PC-3 (cell line): ENCODE data around the gene EPHB2. TPM values are rescaled to one million over a fixed set of nuclear protein-coding genes. Genes with fewer than 3 reads are reported as not detected.

Experiments used
- ATAC-seq: fragments of 200-7000 bp; cut with Tn5 transposase; 2 replicates; pipeline ENCODE4 v1.9.1; 2020; ENCODE audit warnings: mild to moderate bottlenecking, moderate library complexity
- BruUV-seq: library from RNA; stranded (reverse); fragments of 400-500 nt; replicated peaks from 2 replicates; lab custom pipeline; 2021; lab: Mats Ljungman, UMichigan
- CTCF ChIA-PET: fragments of 300-600 bp; sonication (Branson Sonifier 250); formaldehyde crosslinking; loops from one replicate; lab custom pipeline; 2022; ENCODE audit warnings: antibody characterized with exemption; lab: Charles Lee
- POLR2A ChIA-PET: fragments of 300-600 bp; sonication (Branson Sonifier 250); formaldehyde crosslinking; loops from one replicate; lab custom pipeline; 2022; ENCODE audit warnings: antibody characterized with exemption; ENCODE audit not compliant: unreplicated experiment; lab: Charles Lee
- DNase-seq: peaks from one replicate; pipeline ENCODE4 v3.0.0-alpha.2; 2015
- H2AFZ ChIP-seq: fragments of 300-600 bp; sonication (generic); 2 replicates; pipeline ENCODE4 v1.6.0; 2016; ENCODE audit warnings: antibody characterized with exemption, low read length
- H3F3A ChIP-seq: fragments of 300-600 bp; sonication (generic); one replicate; pipeline ENCODE4 v1.6.0; 2017; ENCODE audit warnings: antibody characterized with exemption, low read length, control low read depth, mild to moderate bottlenecking; ENCODE audit not compliant: unreplicated experiment
- H3K27ac ChIP-seq: fragments of 300-600 bp; sonication (generic); 2 replicates; pipeline ENCODE4 v1.5.1; 2016; ENCODE audit warnings: mild to moderate bottlenecking, low read length
- H3K27me3 ChIP-seq: fragments of 300-600 bp; sonication (generic); 2 replicates; pipeline ENCODE4 v1.6.1; 2016; ENCODE audit warnings: low read length, mixed read lengths
- H3K36me3 ChIP-seq: fragments of 300-600 bp; sonication (generic); 2 replicates; pipeline ENCODE4 v1.6.1; 2016; ENCODE audit warnings: low read depth, mixed run types, low read length, mixed read lengths
- H3K4me1 ChIP-seq: fragments of 300-600 bp; sonication (generic); 2 replicates; pipeline ENCODE4 v1.5.1; 2016; ENCODE audit warnings: low read length; ENCODE audit not compliant: insufficient read depth
- H3K4me2 ChIP-seq: fragments of 300-600 bp; sonication (generic); 2 replicates; pipeline ENCODE4 v1.6.0; 2016; ENCODE audit warnings: low read length
- H3K4me3 ChIP-seq: fragments of 300-600 bp; sonication (generic); 2 replicates; pipeline ENCODE4 v1.5.1; 2016; ENCODE audit warnings: mild to moderate bottlenecking, low read length, mixed read lengths
- H3K79me2 ChIP-seq: fragments of 300-600 bp; sonication (generic); 2 replicates; pipeline ENCODE4 v1.6.1; 2017; ENCODE audit warnings: low read length, mixed read lengths
- H3K9ac ChIP-seq: fragments of 300-600 bp; sonication (generic); 2 replicates; pipeline ENCODE4 v1.6.0; 2016; ENCODE audit warnings: mild to moderate bottlenecking, low read length
- H3K9me2 ChIP-seq: fragments of 300-600 bp; sonication (generic); replicated peaks from 2 replicates; pipeline ENCODE4 v1.6.1; 2016; ENCODE audit warnings: mixed run types, low read length, mixed read lengths
- H3K9me3 ChIP-seq: fragments of 300-600 bp; sonication (generic); 2 replicates; pipeline ENCODE4 v1.6.1; 2016; ENCODE audit warnings: low read length, mixed read lengths
- H4K20me1 ChIP-seq: fragments of 300-600 bp; sonication (generic); 2 replicates; pipeline ENCODE4 v1.6.1; 2016; ENCODE audit warnings: low read length, mixed read lengths
- EZH2 ChIP-seq: fragments of 300-600 bp; sonication (generic); IDR thresholded peaks from one replicate; pipeline ENCODE4 v1.6.1; 2017; ENCODE audit warnings: antibody characterized with exemption, mild to moderate bottlenecking, low read length; ENCODE audit not compliant: unreplicated experiment
- EZH2phosphoT487 ChIP-seq: fragments of 300-600 bp; sonication (generic); IDR thresholded peaks from 2 replicates; pipeline ENCODE4 v1.6.1; 2018; ENCODE audit warnings: mild to moderate bottlenecking, antibody characterized with exemption, low read length, borderline replicate concordance
- intact Hi-C: fragments of 100-400 bp; cut with micrococcal nuclease; formaldehyde crosslinking; loops from 2 replicates; pipeline ENCODE4 v1.9.0; 2023
- total RNA-seq: library from RNA; depleted of rRNA; stranded (reverse); fragments of >200 nt; gene quantifications from 2 replicates; pipeline ENCODE4 v1.2.3, GENCODE V29; 2014
- TF ChIP-seq, protein P1 (sequence below): fragments of 300-600 bp; sonication (generic); conservative IDR thresholded peaks from 2 replicates; pipeline ENCODE4 v1.5.1; 2017; ENCODE audit warnings: antibody characterized with exemption, low read depth, mild to moderate bottlenecking, low read length

Gene EPHB2
- total RNA-seq, 1 experiment from 2014 or later: 23.2 TPM

DNA sequence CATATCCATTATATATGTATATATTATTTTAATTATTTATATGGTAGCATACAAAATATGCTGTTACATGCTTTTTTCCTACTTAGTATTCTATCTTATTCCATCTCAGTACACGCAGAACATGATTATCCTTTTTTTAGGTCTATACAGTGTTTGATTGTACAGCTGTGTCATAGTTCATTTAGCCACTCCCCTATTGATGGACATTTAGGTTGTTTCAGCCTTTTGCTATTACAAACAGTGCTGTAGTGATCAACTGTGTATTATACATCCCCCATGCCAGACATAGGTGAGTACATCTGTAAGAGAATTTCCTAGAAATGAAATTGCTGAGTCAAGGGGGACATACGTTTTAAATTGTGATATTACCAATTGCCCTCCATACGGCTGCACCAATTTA is 246.4 kb downstream of the EPHB2 start:
- Histone ChIP-seq H3K9me2 (no peaks in the 10 kb centered on the region), H3K4me3 (no peak overlapping the region), H3K79me2 (no peaks in the 10 kb centered on the region), H3F3A (no peaks in the 10 kb centered on the region), H3K27me3 (no peaks in the 10 kb centered on the region), H3K4me2 (no peak overlapping the region), H4K20me1 (no peaks in the 10 kb centered on the region), H3K9ac (no peak overlapping the region), H2AFZ (no peak overlapping the region), H3K36me3 (no peaks in the 10 kb centered on the region), H3K9me3 (no peaks in the 10 kb centered on the region), H3K4me1 (no peaks in the 10 kb centered on the region), H3K27ac (no peak overlapping the region)
- no TSS peak for BruUV-seq
- ChIA-PET POLR2A (no interaction called here), CTCF (no interaction called here)
- ATAC-seq: no peak
- TF ChIP-seq EZH2phosphoT487 (no peak), EZH2 (no peak)
- TF ChIP-seq, protein P1, sequence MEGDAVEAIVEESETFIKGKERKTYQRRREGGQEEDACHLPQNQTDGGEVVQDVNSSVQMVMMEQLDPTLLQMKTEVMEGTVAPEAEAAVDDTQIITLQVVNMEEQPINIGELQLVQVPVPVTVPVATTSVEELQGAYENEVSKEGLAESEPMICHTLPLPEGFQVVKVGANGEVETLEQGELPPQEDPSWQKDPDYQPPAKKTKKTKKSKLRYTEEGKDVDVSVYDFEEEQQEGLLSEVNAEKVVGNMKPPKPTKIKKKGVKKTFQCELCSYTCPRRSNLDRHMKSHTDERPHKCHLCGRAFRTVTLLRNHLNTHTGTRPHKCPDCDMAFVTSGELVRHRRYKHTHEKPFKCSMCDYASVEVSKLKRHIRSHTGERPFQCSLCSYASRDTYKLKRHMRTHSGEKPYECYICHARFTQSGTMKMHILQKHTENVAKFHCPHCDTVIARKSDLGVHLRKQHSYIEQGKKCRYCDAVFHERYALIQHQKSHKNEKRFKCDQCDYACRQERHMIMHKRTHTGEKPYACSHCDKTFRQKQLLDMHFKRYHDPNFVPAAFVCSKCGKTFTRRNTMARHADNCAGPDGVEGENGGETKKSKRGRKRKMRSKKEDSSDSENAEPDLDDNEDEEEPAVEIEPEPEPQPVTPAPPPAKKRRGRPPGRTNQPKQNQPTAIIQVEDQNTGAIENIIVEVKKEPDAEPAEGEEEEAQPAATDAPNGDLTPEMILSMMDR: no peak
- intact Hi-C loops: no loop called here
- DNase-seq: no peak

DNA sequence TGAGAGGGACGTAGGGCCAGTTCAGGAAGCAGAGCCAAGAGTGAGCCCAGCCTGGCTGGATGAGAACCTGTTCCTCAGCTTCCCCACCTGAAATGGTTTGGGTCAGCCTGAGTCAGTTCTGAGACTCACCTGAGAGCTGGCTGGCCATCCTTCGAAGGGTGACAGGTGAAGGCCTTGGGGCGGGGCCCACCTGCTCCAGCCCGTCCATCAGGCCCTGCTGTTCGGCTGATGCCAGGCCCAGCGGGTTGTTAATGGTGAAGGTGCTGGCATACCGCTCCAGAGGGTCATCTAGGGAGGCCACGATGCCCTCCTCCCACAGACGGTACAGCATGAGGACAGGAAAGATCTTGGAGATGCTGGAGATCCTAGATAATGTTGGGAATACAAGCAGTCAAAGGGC is 247.9 kb downstream of the EPHB2 start:
- no peak for DNase-seq
- no peak overlapping the region for H3K27ac ChIP-seq
- H3K36me3 ChIP-seq: no peaks in the 10 kb centered on the region
- BruUV-seq: no TSS peak
- no peaks in the 10 kb centered on the region for H3K9me3 ChIP-seq
- no peak overlapping the region for H2AFZ ChIP-seq
- H3K9ac ChIP-seq: no peak overlapping the region
- no peaks in the 10 kb centered on the region for H3F3A ChIP-seq
- no peaks in the 10 kb centered on the region for H3K4me1 ChIP-seq
- H3K27me3 ChIP-seq: no peaks in the 10 kb centered on the region
- H3K79me2 ChIP-seq: no peaks in the 10 kb centered on the region
- intact Hi-C loops: no loop called here
- TF ChIP-seq, protein P1: no peak
- TF ChIP-seq EZH2phosphoT487 (no peak), EZH2 (no peak)
- H3K4me2 ChIP-seq: no peak overlapping the region
- no peak for ATAC-seq
- H4K20me1 ChIP-seq: no peaks in the 10 kb centered on the region
- H3K9me2 ChIP-seq: no peaks in the 10 kb centered on the region
- CTCF ChIA-PET: no interaction called here
- POLR2A ChIA-PET: no interaction called here
- no peak overlapping the region for H3K4me3 ChIP-seq

DNA sequence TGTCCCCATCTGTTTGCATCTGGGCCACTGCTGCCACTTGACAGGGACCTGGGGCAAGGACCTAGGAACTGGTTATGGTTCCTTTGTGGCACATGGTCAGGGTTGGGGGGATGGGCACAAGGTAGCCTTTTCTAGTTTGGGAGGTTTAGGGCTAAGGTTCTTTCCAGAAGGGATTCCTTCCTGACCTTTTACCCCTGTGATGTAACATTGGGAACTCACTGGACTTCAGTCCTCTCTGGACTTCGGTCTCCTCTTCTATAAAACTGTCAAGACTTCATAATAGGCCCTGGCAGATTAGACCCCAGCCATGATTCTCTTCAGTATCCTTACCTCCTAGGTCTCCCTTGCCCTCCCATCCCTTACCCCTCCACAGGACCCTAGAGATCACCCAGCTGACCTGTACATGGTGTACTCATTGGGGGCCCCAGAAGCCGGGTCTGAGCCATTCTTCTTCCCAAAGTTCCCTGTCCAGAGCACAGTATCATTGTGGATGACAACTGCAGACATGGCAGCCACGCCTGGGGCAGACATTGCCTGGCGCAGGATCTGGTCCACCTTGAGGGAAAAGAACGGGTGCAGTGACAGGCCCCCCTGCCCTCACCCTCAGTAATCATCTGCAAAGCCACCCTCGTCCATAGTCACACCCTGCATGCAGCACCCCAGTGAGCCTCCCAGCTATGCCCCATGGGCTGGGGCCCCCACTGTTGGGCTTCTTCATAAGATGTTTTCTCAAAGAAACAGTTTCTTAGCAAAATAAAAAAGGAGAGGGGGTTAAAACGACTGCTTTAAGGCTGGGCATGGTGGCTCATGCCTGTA is 249.1 kb downstream of the EPHB2 start:
- no peak overlapping the region for H3K4me3 ChIP-seq
- BruUV-seq: no TSS peak
- ATAC-seq (no peak), DNase-seq (no peak)
- H3F3A ChIP-seq: no peaks in the 10 kb centered on the region
- H3K27ac ChIP-seq: no peak overlapping the region
- H3K9me3 ChIP-seq: no peaks in the 10 kb centered on the region
- no peaks in the 10 kb centered on the region for H3K9me2 ChIP-seq
- H3K36me3 ChIP-seq: no peaks in the 10 kb centered on the region
- no peak overlapping the region for H3K9ac ChIP-seq
- ChIA-PET POLR2A (no interaction called here), CTCF (no interaction called here)
- no peaks in the 10 kb centered on the region for H3K27me3 ChIP-seq
- no peaks in the 10 kb centered on the region for H4K20me1 ChIP-seq
- no peaks in the 10 kb centered on the region for H3K4me1 ChIP-seq
- H3K4me2 ChIP-seq: no peak overlapping the region
- intact Hi-C loops: no loop called here
- no peak for TF ChIP-seq EZH2phosphoT487
- H3K79me2 ChIP-seq: no peaks in the 10 kb centered on the region
- H2AFZ ChIP-seq: no peak overlapping the region
